Activated T-helper 1 cell treated with Interleukin-2 at 50 U/mL for 16 hours (primary cell): ENCODE measurements around the gene LRTM2.

Experiments
- DNase-seq: peaks from one replicate; pipeline ENCODE4 v3.0.0-alpha.2; 2020; ENCODE audit warnings: low read depth

The LRTM2 gene

DNA sequence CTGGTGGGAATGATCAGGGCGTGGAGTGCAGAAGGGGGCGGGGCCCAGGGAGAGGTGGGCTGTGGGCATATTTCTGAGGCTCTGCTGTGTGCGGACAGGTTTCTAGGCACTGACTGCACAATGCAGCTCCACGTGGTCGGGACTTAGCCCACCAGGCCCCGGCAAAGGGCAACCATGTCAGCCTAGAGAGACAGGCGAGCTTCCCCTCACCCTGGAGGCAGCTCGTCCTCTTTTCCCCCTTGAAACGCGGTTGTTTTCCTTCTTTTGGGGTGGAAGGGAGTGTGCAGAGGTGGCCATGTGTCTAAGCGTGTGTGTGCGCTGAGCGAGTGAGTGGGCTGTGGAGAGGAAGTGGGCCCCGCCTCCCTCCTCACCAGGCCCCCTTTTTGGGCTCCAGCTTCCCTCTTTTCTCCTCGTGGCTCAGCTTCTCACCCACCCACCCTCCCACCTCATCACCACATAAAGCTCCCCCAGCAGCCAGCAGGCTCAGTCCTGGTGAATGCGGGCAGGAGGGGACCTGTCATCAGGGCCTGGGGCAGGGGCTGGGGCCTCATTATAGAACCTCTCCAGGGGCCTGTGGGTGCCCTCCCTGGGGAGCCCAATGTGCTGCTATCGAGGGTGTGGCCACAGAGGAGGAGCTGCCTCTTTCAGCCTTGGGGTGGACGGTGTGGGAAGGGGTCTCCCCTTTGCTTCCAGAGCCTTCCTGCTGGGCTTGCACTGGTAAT lies 22.0 kb downstream of the LRTM2 start:
- DNase-seq: no peak

DNA sequence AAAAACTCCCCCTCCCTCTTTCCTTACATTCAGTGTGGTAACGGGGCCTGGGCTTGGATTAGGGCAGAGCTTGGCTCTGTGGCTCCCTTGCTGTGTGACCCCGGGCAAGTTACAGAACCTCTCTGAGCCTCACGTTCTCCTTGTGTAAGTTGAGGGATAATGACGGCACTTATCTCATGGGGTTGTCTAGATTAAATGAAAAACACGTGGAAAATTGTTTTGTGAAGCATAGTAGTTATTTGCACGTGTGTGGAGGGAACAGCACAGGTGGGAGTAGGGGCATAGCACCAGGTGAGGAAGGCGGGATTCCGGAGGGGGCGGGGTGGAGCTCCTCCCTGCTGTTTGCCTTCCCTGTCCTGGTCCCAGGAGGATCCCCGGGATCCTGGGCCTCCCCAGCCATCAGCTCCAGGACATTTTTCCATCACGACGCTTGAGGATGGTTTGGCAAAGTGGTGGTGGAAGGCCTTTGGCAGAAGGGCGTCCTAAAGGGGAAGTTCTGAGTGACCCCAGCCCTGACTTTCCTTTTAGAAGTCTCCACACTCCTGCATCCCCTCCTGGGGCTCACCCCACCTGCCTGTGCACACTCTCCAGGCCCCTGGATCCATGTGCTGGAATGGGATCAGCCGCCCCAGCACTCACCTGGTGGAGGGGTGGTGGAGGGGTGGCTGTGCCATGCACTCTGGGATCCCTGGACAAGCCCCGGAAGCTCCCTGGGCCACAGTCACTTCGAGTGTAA lies 22.7 kb downstream of the LRTM2 start:
- DNase-seq: no peak

DNA sequence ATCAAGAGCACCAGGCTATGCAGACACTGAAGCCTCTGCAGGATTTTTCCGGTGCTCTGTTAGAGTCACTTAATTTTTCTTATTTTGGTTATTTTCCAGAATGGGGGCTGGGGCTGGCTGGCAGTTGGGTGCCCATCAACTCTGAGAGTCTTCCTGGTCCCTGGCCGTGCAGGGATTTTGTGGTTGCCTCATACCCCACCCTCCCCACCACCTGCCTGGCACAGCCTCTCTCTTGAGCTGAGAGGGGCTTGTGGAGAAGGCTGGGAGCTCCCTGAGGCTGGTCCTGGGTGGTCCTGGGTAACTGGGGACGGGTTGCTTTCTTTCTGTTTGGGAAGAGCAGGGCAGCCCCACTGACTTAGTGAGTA lies 23.3 kb downstream of the LRTM2 start:
- DNase-seq: no peak

DNA sequence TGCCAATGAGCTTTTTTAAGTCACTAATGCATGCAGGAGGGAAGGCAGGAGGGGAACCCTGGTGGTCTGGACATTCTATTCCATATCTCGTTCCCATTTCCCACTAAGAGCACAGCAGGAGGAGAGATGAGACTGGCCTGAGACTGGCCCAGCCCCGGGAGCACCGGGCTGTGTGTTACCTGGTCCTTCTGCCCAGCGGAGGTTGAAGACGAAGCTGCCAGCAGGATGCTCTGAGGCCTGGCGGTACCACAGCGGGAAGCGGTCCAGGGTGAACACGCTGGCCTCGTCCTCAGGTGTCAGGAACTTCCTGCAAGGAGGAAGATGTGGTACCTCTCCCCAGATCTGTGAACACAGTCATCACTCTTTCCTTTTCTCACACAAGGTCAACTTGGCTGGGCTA lies 23.9 kb downstream of the LRTM2 start:
- DNase-seq: no peak

DNA sequence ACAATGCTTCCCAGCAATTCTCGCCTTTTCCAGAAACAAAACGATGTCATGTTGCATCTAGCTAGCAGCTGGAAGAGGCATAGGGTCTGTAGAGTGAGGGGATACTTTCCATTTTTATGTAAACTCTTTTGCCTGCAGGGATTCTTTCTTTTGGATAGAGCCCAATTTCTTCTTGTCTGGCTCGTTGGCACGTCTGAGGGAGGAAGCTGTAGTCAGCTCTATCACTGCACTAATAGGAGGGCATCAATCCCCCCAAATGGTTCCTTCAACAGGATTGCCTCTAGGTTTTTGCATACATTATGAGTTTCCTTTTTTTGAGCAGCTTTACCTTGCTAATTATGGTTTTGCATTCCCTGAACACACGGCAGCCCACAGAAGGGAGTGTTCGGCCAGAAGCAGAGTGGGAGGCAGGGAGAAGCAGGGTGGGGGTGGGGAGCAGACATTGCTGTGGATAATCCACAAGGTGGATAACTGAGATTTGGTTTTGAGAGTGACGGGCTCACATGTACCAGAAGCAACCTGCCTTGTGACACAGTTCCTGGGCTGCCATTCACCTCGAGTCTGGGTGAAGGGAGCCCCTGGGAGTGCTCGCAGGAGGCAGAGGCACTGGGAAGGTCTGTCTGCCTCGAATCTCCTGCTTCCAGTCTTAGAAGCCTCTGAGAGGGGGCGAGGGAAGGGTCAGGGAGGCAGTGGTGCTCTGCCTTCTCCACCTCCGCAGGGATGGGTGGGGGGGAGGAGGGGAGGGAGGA lies 24.5 kb downstream of the LRTM2 start:
- DNase-seq: no peak

DNA sequence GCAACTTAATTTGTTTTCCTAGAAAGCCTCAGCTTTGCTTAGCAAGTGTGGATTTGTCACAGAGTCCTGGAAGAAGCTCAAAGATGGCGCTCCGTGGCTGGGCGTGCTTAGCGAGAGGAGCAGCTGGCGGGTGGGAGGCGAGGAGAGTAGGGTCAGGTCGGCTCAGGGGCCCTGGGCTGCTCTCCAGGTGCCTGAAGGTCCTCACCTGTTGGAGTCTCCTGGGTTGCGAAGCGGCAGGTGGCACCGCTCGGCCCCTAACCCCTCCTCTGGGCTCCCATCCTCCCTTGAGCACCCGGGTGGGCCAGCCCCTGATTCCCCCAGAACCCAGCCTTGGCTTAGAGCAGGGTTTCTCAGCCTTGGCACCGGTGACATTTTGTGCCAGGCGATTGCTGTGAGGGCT lies 25.1 kb downstream of the LRTM2 start:
- DNase-seq: no peak

DNA sequence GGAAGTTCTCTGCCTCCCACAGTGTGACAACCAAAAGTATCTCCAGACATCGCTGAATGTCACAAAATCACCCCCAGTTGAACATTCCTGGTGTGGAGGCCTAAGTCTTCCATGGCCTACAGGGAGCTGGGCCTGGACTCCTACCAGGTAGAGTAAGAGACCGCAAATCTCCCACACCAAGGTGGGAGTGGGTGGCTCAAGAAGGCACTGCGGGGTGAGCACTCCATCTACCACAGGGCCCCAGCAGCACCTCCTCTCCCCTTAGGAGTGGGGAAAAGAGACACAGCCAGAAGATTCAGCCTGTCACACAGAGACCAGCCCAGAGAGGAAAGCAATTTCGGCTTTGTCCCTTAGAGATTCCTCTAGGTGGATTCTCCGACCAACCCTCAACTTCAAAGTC lies 25.5 kb downstream of the LRTM2 start:
- no peak for DNase-seq

DNA sequence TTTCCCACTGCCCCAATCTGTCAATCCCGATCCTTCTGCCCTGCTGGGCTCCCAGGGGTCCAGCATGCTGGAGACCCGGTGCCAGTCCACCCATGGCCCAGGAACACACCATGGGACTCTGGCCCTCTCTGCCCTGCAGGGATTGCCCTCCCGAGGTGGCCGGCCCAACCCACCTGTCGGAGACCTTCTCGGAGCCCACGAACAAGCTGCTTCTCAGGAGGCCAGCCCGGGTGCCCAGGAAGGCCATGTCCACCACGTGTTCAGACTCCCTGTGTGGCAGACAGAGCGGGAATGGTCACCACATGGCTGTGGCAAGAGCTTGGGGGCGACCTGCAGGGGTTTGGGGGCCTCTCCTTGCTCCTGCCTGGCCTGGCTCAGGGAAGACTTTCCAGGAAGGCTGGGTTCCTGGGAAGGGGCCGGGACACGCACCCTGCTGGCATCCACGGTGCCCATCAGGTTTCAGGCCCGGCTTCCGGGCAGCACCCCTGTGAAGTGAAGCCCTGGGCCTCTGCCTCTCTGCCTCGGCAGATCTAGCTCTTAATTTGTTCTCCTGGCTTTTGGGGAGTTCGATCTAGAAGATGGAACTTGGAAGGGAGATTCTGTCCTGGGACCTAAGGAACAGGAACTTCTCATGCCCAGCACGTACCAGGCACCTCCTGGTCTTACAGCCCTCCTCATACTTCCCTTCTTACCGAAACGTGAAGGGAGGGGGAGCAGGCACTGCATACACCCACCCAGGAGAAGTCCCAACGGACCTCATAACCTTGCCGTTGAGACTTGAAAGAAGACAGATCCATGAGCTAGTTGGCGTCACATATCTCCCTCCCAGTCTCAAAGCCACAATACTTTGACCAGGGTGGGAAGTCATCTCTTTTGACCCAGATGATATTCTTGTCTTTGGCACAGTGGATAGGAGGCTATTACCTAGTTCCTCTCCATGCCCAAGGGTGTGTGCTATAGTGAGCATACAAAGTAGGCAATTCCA lies 26.3 kb downstream of the LRTM2 start:
- DNase-seq: no peak

DNA sequence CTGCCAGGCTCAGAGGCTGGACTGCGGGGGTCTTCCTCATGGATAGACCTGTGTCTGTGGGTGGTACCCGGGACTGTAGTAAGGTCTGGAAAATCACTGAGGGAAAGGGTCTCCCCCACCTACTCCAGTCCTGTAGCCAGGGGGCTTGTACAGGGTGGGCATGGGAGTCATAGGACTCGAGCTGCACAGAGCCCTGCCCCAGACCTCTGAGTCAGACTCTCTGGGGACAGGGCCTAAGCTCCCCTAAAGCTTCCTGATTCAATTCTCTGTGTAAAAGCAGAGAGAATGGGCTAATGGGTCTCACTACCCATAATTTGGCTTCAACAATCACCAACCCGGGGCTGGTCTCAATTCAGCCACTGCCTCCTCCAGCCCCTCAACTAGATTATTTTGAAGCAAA lies 27.0 kb downstream of the LRTM2 start:
- DNase-seq: no peak

DNA sequence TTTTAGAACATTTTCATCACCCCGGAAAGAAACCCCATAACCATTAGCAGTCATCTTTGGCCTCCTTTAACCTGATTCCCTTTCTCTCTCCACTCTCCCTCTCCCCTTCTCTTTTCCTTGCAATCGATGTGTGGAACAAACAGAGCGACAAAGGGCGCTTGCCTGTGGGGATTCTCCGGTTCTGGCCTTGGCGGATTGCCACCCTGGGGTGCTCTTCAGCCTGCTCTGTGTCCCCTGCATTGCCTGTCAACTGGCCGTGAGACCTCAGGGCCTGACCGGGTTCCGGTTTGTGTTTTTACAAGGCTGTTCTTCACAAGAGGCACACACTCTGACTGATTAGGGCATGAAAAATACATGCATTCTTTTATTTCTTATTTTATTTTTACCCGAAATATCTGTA lies 27.8 kb downstream of the LRTM2 start:
- no peak for DNase-seq

DNA sequence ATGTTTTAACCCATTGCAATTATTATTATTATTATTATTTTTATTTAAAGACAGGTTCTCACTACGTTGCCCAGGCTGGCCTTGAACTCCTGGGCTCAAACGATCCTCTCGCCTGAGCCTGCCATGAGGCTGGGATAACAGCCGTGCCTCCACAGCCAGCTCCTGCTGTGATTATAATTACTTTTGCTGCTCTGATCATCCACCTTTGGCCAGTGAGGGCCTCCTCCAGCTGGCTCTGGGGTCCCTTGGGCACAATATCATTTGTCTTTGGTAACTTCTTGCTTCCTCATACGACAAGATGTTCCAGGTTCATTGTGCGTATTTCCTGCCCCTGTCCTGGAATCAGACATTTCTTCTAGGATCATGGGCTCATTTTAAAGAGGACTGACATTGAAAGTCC lies 28.4 kb downstream of the LRTM2 start:
- DNase-seq: no peak

DNA sequence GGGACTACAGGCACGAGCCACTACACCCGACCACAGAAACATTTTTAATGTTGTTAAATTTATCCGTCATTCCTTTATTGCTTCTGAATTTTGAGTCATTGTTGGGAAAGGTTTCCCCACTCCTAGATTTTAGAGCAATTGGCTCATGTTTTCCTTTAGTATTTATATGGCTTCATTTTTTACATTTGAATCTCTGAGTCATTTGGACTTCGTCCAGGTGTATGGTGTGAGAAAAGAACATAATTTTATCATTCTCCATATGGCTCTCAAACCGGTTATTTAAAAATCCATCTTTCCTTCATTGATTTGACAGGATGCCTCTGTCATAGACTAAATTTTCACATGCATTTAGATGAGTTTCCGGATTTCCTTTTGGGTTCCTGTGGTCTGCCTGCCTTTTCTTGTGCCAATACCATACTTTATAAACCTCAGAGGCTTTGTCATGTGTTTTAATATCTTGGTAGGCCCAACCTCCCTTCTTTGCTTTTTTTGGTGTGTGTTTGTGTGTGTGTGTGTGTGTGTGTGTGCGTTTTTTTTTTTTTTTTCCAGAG lies 30.9 kb downstream of the LRTM2 start:
- DNase-seq: no peak

DNA sequence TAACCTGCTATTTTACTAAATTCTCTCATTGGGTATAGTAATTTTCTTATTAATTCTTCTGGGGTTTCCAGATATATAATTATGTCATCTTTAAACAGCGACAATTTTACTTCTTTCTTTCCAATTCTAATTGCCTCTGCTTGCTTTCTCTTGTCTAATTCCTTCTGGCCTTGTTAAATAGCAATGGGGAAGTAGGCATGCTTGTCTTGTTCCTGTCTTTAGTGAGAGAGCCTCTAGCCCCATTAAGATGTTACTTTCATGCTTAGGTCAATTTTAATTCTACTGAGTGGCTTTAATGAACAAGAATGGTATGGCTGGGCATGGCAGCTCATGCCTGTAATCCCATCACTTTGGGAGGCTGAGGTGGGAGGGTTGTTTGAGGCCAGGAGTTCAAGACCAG lies 31.7 kb downstream of the LRTM2 start:
- DNase-seq: no peak

DNA sequence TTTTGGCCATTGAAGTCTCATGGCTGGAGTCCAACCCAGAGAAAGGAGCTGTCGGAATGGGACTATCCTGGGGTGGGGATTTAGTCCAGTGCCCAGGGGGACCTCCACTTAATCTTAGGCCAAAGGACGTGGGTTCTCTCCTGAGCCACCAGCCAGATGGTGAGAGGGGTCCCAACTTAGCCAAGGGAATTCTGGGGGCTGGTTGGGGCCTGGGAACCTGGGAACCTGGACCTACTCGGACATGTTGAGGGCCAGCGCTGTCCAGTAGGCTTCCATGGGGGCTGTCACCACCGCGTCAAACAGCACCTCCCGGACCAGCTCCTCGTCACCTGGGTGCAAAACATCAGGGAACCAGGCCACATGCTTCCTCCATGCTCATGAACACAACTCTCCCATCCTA lies 33.4 kb downstream of the LRTM2 start:
- no peak for DNase-seq

DNA sequence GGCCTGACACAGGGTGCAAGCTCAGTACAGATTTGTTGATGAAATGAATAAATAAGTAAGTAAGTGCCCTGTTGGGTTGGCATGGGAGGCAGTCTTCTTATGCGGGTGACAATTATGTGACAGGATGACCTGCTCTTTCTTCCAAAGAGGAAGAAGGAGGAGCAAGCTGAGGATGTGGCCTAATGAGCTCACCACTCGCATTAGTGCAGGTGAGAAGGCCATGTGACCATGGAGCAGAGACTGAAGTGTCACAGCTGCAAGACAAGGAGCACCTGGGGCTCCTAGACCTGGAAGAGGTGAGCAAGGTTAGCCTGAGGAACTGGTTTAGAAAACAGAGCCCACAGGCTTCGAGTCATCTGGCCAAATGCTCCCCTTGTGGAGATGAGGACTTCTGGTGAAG lies 34.9 kb downstream of the LRTM2 start:
- DNase-seq: no peak

DNA sequence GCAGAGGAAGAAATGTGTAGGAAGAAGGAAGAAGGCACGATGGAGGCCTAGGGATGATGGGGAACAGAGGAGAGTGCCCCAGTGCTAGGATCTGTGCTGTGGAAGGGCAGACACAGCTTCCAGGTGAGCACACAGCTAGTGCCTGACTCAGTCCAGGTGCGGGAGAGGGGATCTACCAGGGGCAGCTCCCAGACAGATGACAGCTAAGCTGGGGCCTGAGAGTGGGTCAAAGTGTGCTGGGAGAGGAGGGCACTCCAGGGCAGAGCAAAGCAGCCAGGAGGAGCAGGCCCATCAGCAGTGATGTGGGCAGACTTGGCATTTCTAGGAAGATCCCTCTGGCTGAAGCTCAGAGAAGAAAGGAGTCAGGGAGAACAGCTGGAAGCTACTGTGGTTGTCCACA lies 36.7 kb downstream of the LRTM2 start:
- DNase-seq: no peak

DNA sequence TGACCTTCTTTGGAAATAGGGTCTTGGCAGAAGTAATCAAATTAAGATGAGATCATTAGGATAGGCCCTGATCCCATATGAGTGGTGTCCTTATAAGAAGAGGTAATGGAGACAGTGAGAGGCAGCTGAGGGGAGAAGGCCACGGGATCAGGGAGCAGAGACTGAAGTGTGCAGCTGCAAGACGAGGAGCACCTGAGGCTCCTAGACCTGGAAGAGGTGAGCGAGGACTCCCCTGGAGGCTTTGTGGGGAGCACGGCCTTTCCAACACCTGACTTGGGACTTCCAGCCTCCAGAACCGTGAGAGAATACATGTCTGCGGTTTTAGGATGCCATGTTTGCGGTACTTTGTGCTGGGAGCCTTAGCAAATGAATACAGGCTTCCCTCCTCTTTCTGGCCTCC lies 37.5 kb downstream of the LRTM2 start:
- DNase-seq: no peak

DNA sequence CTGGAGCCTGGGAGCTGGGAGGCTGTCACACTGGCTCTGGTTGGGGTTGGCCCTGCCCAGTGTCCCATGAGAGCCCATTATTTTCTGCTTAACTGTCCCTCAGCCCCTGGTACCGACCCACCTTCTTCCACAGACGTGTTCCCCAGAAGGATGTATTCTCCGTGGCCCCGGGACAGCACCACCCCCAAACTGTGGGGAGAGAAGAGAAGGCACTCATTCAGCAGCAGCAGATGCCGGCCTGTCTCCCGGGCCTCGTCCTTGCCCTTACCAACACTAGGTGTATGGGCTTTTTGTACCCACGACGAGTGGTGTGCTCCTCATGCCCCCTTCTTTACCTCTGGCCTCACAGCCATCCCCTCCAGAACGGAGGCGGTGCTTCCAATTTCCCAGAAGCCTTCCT lies 38.1 kb downstream of the LRTM2 start:
- no peak for DNase-seq

DNA sequence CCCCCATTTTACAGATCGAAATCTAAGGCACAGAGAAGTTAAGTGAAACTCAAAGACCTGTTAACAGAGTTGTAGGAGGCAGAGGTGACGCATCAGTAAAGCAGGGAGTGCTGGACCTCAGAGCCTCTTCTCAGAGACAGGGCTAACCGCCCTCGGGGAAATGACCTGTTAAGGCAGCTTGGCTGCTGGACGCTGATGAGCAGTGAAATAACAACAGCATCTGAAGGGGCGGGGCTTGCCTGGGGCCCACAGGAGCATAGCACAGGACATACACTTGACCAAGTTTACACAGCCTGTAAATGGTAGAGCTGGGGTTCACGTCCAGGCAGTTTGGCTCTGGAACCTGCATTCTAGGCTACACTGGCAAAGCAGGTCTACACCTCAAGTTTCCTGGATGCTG lies 39.3 kb downstream of the LRTM2 start:
- no peak for DNase-seq

DNA sequence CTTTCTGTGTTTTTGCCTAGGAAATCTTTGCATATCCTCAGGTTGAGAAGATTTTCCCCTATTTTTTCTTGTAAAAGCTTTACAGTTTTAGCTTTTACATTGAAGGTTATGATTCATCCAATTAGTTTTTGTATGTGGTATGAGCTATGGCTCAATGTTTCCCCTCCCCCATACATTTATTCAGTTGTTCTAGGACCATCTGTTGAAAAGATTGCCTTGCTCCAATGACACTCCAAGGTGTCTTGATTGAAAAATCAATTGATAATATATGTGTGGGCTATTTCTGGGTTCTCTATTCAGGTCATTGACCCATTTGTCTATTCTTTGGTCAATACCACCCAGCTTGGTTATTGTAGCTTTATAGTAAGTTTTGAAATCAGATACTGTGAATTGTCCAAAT lies 42.6 kb downstream of the LRTM2 start:
- no peak for DNase-seq

DNA sequence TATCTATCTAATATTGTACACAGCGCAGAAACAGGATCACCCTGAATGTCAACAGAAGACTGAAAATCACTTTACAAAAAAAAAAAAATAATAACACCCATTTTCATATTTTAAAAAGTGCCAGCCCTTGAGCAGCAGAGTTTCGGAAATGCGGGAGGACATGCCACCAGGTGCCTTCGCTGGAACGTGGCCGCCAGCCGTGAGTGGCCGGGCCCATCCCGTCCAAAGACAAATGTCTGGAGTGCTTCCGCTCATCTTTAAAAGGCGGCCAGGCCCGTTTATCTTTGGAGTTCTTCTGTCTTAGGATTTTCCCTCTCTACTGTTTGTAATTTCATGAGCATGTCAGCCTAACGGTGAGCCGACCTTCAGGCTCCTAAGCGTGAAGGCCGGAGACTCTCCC lies 43.5 kb downstream of the LRTM2 start:
- DNase-seq: no peak

DNA sequence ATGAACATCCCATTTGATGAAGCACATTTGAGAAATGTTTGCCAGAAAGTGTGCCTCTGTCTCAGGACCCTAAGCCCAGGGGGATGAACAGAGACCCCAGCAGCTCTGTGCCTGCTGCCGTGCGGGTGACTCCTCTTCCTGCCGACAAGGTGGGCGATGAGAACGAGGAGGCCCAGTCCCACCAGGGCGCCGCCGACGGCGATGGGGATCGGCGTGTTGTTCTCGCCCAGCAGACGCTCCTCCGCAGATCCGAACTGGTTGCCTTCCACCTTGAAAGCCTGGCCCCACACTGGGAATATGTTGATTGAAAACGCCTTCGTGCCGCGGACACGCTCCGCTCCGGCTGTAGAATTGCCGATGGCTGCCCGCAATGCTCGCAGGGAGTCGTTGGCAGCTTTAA lies 44.1 kb downstream of the LRTM2 start:
- no peak for DNase-seq
